ENCODE measurements around the gene HOXD1. TPM values are rescaled to one million over a fixed set of nuclear protein-coding genes. Genes with fewer than 3 reads are reported as not detected.

Gene HOXD1
- total RNA-seq, 1 donor: not detected

GRCh38 chr2:176149481-176149938 lies 39.0 kb upstream of the HOXD1 start:
- Histone ChIP-seq H3K4me1 (ENCODE audit: insufficient read depth, low read length) (no peaks in the 10 kb centered on the region), H3K27me3 (ENCODE audit: insufficient read depth, low read length) (no peaks in the 10 kb centered on the region), H3K79me2 (ENCODE audit: insufficient read depth, low read length) (no peaks in the 10 kb centered on the region)

GRCh38 chr2:176149939-176150583 lies 38.4 kb upstream of the HOXD1 start:
- peaks cover 4% of the 10 kb centered on the region for H4K20me1 ChIP-seq (ENCODE audit: insufficient read depth, low read length)
- no peak overlapping the region for H3K4me2 ChIP-seq (ENCODE audit: insufficient read depth, low read length)
- H3K27me3 ChIP-seq (ENCODE audit: insufficient read depth, low read length): no peaks in the 10 kb centered on the region
- H3K4me1 ChIP-seq (ENCODE audit: insufficient read depth, low read length): no peaks in the 10 kb centered on the region
- no peaks in the 10 kb centered on the region for H3K79me2 ChIP-seq (ENCODE audit: insufficient read depth, low read length)
- no peaks in the 10 kb centered on the region for H3K36me3 ChIP-seq (ENCODE audit: insufficient read depth, low read length)
- no peak overlapping the region for H2AFZ ChIP-seq (ENCODE audit: low read length)
- H3K4me3 ChIP-seq (ENCODE audit: insufficient read depth, low read length): no peak overlapping the region
- no peaks in the 10 kb centered on the region for H3K9me3 ChIP-seq (ENCODE audit: low read depth, low read length)
- H3K27ac ChIP-seq (ENCODE audit: low read depth, low read length): no peak overlapping the region
- DNase-seq (ENCODE audit: insufficient read length, low spot score, missing footprints): peak; percentile 76
- no peak for TF ChIP-seq CTCF (IDR thresholded peaks at IDR 0.05; ENCODE audit: extremely low read depth, low read depth, low read length)

More at GRCh38 chr2:176149481-176149938, 39.0 kb upstream of the HOXD1 start:
- H3K4me3 ChIP-seq (ENCODE audit: insufficient read depth, low read length): no peak overlapping the region
- no peaks in the 10 kb centered on the region for H3K36me3 ChIP-seq (ENCODE audit: insufficient read depth, low read length)
- no peak overlapping the region for H3K27ac ChIP-seq (ENCODE audit: low read depth, low read length)
- TF ChIP-seq CTCF (IDR thresholded peaks at IDR 0.05; ENCODE audit: extremely low read depth, low read depth, low read length): no peak
- DNase-seq (ENCODE audit: insufficient read length, low spot score, missing footprints): no peak
- H4K20me1 ChIP-seq (ENCODE audit: insufficient read depth, low read length): peaks cover 6% of the 10 kb centered on the region
- H3K9me3 ChIP-seq (ENCODE audit: low read depth, low read length): no peaks in the 10 kb centered on the region
- no peak overlapping the region for H3K4me2 ChIP-seq (ENCODE audit: insufficient read depth, low read length)
- H2AFZ ChIP-seq (ENCODE audit: low read length): no peak overlapping the region

- no peaks in the 10 kb centered on the region for H3K9me3 ChIP-seq (ENCODE audit: low read depth, low read length)
- H3K4me2 ChIP-seq (ENCODE audit: insufficient read depth, low read length): no peak overlapping the region
- peaks cover 4% of the 10 kb centered on the region for H4K20me1 ChIP-seq (ENCODE audit: insufficient read depth, low read length)
- TF ChIP-seq CTCF (IDR thresholded peaks at IDR 0.05; ENCODE audit: extremely low read depth, low read depth, low read length): no peak
- peak; percentile 79 for DNase-seq (ENCODE audit: insufficient read length, low spot score, missing footprints)
- no peak overlapping the region for H3K27ac ChIP-seq (ENCODE audit: low read depth, low read length)
- H3K4me3 ChIP-seq (ENCODE audit: insufficient read depth, low read length): no peak overlapping the region
- H3K27me3 ChIP-seq (ENCODE audit: insufficient read depth, low read length): no peaks in the 10 kb centered on the region
- H3K79me2 ChIP-seq (ENCODE audit: insufficient read depth, low read length): no peaks in the 10 kb centered on the region
- H3K4me1 ChIP-seq (ENCODE audit: insufficient read depth, low read length): no peaks in the 10 kb centered on the region
- no peaks in the 10 kb centered on the region for H3K36me3 ChIP-seq (ENCODE audit: insufficient read depth, low read length)
- H2AFZ ChIP-seq (ENCODE audit: low read length): no peak overlapping the region
Measured at GRCh38 chr2:176150584-176151441, 37.7 kb upstream of the HOXD1 start.
